Stimulated activated CD8-positive, alpha-beta memory T cell treated with anti-CD3 and anti-CD28 coated beads, Interleukin-15, amount 100 ng/mL, for 4 hours (primary cell): ENCODE data around the gene ALG14.
A peak's percentile ranks its signal among the peaks of the same experiment; 100 is the strongest.

Source experiments
- DNase-seq, 2 donors: peaks; one replicate each; pipeline ENCODE4 v3.0.0-alpha.2; 2020; ENCODE audit warnings: low read depth in 2 of 2

Gene ALG14

GRCh38 chr1:94929351-94930217 is 143.2 kb downstream of the ALG14 start:
- no peak for DNase-seq

- DNase-seq, result no peak
Measured at GRCh38 chr1:94928293-94928939, 144.3 kb downstream of the ALG14 start.

GRCh38 chr1:94927405-94928175 is 145.2 kb downstream of the ALG14 start:
- no peak for DNase-seq

GRCh38 chr1:94926915-94927404 is 145.8 kb downstream of the ALG14 start, which contains the start of gene CNN3:
TSS of gene CNN3 (minus strand) at chr1:94927110. CDS start at chr1:94926894, 216 bp downstream.
- peak; percentile 50 to 63 for DNase-seq

GRCh38 chr1:94926126-94926914 is 146.4 kb downstream of the ALG14 start:
- DNase-seq, result no peak

GRCh38 chr1:94925561-94926125 is 147.1 kb downstream of the ALG14 start:
- no peak for DNase-seq

GRCh38 chr1:94925004-94925403 is 147.7 kb downstream of the ALG14 start:
- no peak for DNase-seq
